Trophoblast cell (in vitro differentiated cells and primary cell): ENCODE results near the gene REX1BD.

ENCODE experiments used
- DNase-seq, 2 donors: peaks; one replicate each; pipeline ENCODE4 v3.0.0-alpha.2; 2016
- H2AFZ ChIP-seq: 2 replicates; pipeline ENCODE4 v1.6.1; 2013; ENCODE audit warnings: low read length, moderate library complexity, mild to moderate bottlenecking; ENCODE audit not compliant: insufficient read depth, poor library complexity
- H2AK5ac ChIP-seq: 2 replicates; pipeline ENCODE4 v1.6.1; 2013; ENCODE audit warnings: mild to moderate bottlenecking, low read length
- H2BK120ac ChIP-seq: 2 replicates; pipeline ENCODE4 v1.6.1; 2013; ENCODE audit warnings: low read length, mild to moderate bottlenecking, moderate library complexity; ENCODE audit not compliant: insufficient read depth, poor library complexity
- H2BK12ac ChIP-seq: 2 replicates; pipeline ENCODE4 v1.6.1; 2013; ENCODE audit warnings: mild to moderate bottlenecking, low read length, moderate library complexity
- H2BK5ac ChIP-seq: 2 replicates; pipeline ENCODE4 v1.6.1; 2013; ENCODE audit warnings: low read length, low read depth, moderate library complexity, mild to moderate bottlenecking; ENCODE audit not compliant: poor library complexity
- H3K14ac ChIP-seq: 2 replicates; pipeline ENCODE4 v1.6.1; 2013; ENCODE audit warnings: mild to moderate bottlenecking, low read length
- H3K18ac ChIP-seq: 2 replicates; pipeline ENCODE4 v1.6.1; 2013; ENCODE audit warnings: mild to moderate bottlenecking, low read length
- H3K23ac ChIP-seq: 2 replicates; pipeline ENCODE4 v1.6.1; 2013; ENCODE audit warnings: low read length
- H3K27ac ChIP-seq: 2 replicates; pipeline ENCODE4 v1.5.1; 2013; ENCODE audit warnings: low read depth, mild to moderate bottlenecking, inconsistent platforms, low read length, moderate library complexity
- H3K27me3 ChIP-seq: 2 replicates; pipeline ENCODE4 v1.6.1; 2013; ENCODE audit warnings: inconsistent platforms, mild to moderate bottlenecking, low read length, moderate library complexity; ENCODE audit not compliant: insufficient read depth
- H3K36me3 ChIP-seq, 2 experiments: 1 replicate in 1 of 2; 2 replicates in 1 of 2; pipeline ENCODE4 v1.6.1; 2013; ENCODE audit warnings: low read length in 2 of 2, mild to moderate bottlenecking in 2 of 2, moderate library complexity in 1 of 2; ENCODE audit not compliant: insufficient read depth in 2 of 2, control insufficient read depth in 1 of 2
- H3K4ac ChIP-seq: 2 replicates; pipeline ENCODE4 v1.6.1; 2013; ENCODE audit warnings: low read depth, mild to moderate bottlenecking, low read length, moderate library complexity
- H3K4me1 ChIP-seq, 2 experiments: 1 replicate in 1 of 2; 2 replicates in 1 of 2; pipeline ENCODE4 v1.6.1; 2013; ENCODE audit warnings: low read length in 2 of 2, mild to moderate bottlenecking in 2 of 2, moderate library complexity in 1 of 2; ENCODE audit not compliant: insufficient read depth in 2 of 2, control insufficient read depth in 1 of 2
- H3K4me2 ChIP-seq: 2 replicates; pipeline ENCODE4 v1.6.1; 2013; ENCODE audit warnings: inconsistent platforms, mild to moderate bottlenecking, low read length, moderate library complexity
- H3K4me3 ChIP-seq: 2 replicates; pipeline ENCODE4 v1.5.1; 2013; ENCODE audit warnings: mild to moderate bottlenecking, low read depth, low read length, inconsistent platforms
- H3K79me1 ChIP-seq: one replicate; pipeline ENCODE4 v1.6.1; 2013; ENCODE audit warnings: low read length
- H3K79me2 ChIP-seq: 2 replicates; pipeline ENCODE4 v1.6.1; 2013; ENCODE audit warnings: low read length, mild to moderate bottlenecking; ENCODE audit not compliant: control insufficient read depth, insufficient read depth, poor library complexity
- H3K9ac ChIP-seq: 2 replicates; pipeline ENCODE4 v1.6.1; 2013; ENCODE audit warnings: mild to moderate bottlenecking, low read length
- H3K9me3 ChIP-seq: 2 replicates; pipeline ENCODE4 v1.6.1; 2013; ENCODE audit warnings: low read depth, mild to moderate bottlenecking, control low read depth, inconsistent platforms, low read length; ENCODE audit not compliant: insufficient read depth
- H4K12ac ChIP-seq: 2 replicates; pipeline ENCODE4 v1.6.1; 2013; ENCODE audit warnings: low read depth, mild to moderate bottlenecking, low read length, moderate library complexity
- H4K8ac ChIP-seq: 2 replicates; pipeline ENCODE4 v1.6.1; 2013; ENCODE audit warnings: low read depth, mild to moderate bottlenecking, low read length, moderate library complexity
- H4K91ac ChIP-seq: one replicate; pipeline ENCODE4 v1.6.1; 2013; ENCODE audit warnings: low read depth, mild to moderate bottlenecking, low read length, moderate library complexity
- WGBS: extraction: QIAGEN DNeasy Blood & Tissue Kit; methylation state at CpG from one replicate; pipeline ENCODE4 v1.1.7; 2013; ENCODE audit warnings: missing lambda C conversion rate; ENCODE audit not compliant: insufficient read length, insufficient coverage; ENCODE audit errors: extremely low coverage; 5-methylcytosine and 5-hydroxymethylcytosine counted together

The REX1BD gene

GRCh38 chr19:18601875-18602274 is 13.3 kb downstream of the REX1BD start:
- no peak overlapping the region for H3K23ac ChIP-seq
- no peak overlapping the region for H3K4me3 ChIP-seq
- WGBS, result no CpG with 5 or more reads among the region's 4 CpGs
- H3K79me1 ChIP-seq, result no peaks in the 10 kb centered on the region
- no peak overlapping the region for H2BK5ac ChIP-seq
- no peak overlapping the region for H4K8ac ChIP-seq
- H2AFZ ChIP-seq, result no peak overlapping the region
- no peak overlapping the region for H2BK120ac ChIP-seq
- no peak overlapping the region for H3K9ac ChIP-seq
- H3K36me3 ChIP-seq, result no peaks in the 10 kb centered on the region
- H3K27ac ChIP-seq, result no peak overlapping the region
- no peak overlapping the region for H3K4ac ChIP-seq
- H3K4me1 ChIP-seq, result peaks cover 0 to 2% of the 10 kb centered on the region in 2 experiments
- H2BK12ac ChIP-seq, result no peak overlapping the region
- no peak overlapping the region for H3K18ac ChIP-seq
- H3K79me2 ChIP-seq, result no peaks in the 10 kb centered on the region
- no peak for DNase-seq
- H2AK5ac ChIP-seq, result no peak overlapping the region
- peaks cover 37% of the 10 kb centered on the region for H3K27me3 ChIP-seq
- H3K9me3 ChIP-seq, result peaks cover 1% of the 10 kb centered on the region
- H3K14ac ChIP-seq, result no peak overlapping the region
- H4K91ac ChIP-seq, result no peak overlapping the region
- H3K4me2 ChIP-seq, result no peak overlapping the region
- H4K12ac ChIP-seq, result no peak overlapping the region

DNA sequence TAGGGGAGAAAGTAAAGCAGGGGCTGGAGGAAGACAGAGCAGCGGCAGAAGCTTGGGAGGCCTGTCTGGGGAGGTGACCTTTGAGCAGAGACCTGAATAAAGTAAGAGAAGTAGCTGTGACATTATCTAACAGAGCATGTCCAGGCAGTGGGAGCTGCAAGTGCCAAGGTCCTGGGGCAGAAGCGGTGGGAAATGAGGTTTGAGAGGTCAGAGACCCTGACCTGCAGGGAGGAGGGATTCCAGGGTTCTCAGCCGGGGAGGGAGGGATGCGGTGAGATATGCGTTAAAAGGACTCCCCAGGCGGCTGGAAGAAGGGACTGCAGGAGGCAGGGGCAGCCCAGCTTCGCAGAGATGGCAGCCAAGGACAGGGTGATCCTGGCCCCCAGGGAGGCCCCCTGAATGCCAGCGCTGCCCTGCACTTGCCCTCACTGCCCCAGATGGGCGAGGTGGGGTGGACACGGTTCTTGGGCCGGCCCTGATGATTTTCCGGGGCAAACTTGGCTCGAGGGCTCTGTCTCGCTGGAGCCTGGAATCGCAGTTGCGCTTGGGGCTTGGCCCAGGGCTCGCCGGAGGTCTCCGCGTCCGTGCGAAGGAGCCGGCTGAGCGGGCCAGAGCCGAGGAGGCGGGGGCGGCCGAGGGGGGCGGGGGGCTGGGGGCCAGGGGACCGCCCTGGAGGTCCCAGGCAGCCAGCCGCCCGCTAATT is 14.8 kb downstream of the REX1BD start:
- H3K14ac ChIP-seq, result no peak overlapping the region
- H2BK12ac ChIP-seq, result no peak overlapping the region
- peak overlapping the region; percentile 18 for H3K9ac ChIP-seq
- peaks cover 0 to 4% of the 10 kb centered on the region in 2 experiments for H3K4me1 ChIP-seq
- no peak overlapping the region for H2AFZ ChIP-seq
- no peak overlapping the region for H4K91ac ChIP-seq
- no peak overlapping the region for H4K12ac ChIP-seq
- H3K4ac ChIP-seq, result no peak overlapping the region
- no peak overlapping the region for H3K27ac ChIP-seq
- no peak overlapping the region for H3K4me3 ChIP-seq
- peak in 1 of 2 donors; percentile 23 for DNase-seq
- H3K27me3 ChIP-seq, result peaks cover 52% of the 10 kb centered on the region
- H3K9me3 ChIP-seq, result no peaks in the 10 kb centered on the region
- no peaks in the 10 kb centered on the region for H3K79me2 ChIP-seq
- no peaks in the 10 kb centered on the region for H3K36me3 ChIP-seq
- no peaks in the 10 kb centered on the region for H3K79me1 ChIP-seq
- H3K4me2 ChIP-seq, result no peak overlapping the region
- H4K8ac ChIP-seq, result no peak overlapping the region
- H2BK5ac ChIP-seq, result no peak overlapping the region
- H3K18ac ChIP-seq, result no peak overlapping the region
- no peak overlapping the region for H2AK5ac ChIP-seq
- H2BK120ac ChIP-seq, result no peak overlapping the region
- H3K23ac ChIP-seq, result no peak overlapping the region
- no CpG with 5 or more reads among the region's 32 CpGs for WGBS

GRCh38 chr19:18603958-18604819 is 15.6 kb downstream of the REX1BD start:
- Histone ChIP-seq H3K23ac (no peak overlapping the region), H3K9me3 (no peaks in the 10 kb centered on the region), H3K4me2 (no peak overlapping the region), H3K36me3 (no peaks in the 10 kb centered on the region), H2BK5ac (no peak overlapping the region), H4K91ac (no peak overlapping the region), H4K8ac (no peak overlapping the region), H4K12ac (no peak overlapping the region), H3K18ac (no peak overlapping the region), H3K4me1 (peaks cover 0 to 4% of the 10 kb centered on the region in 2 experiments), H3K14ac (no peak overlapping the region), H3K4ac (no peak overlapping the region), H3K4me3 (no peak overlapping the region), H3K27ac (no peak overlapping the region), H3K79me1 (no peaks in the 10 kb centered on the region), H2BK120ac (no peak overlapping the region), H3K9ac (no peak overlapping the region), H2BK12ac (no peak overlapping the region), H3K27me3 (peaks cover 59% of the 10 kb centered on the region), H3K79me2 (no peaks in the 10 kb centered on the region), H2AK5ac (no peak overlapping the region), H2AFZ (no peak overlapping the region)
- WGBS, result no CpG with 5 or more reads among the region's 26 CpGs
- DNase-seq, result no peak

- no peak overlapping the region for H3K9ac ChIP-seq
- no peak for DNase-seq
- H2BK12ac ChIP-seq, result no peak overlapping the region
- no peak overlapping the region for H2BK5ac ChIP-seq
- H3K27ac ChIP-seq, result no peak overlapping the region
- H3K4me1 ChIP-seq, result peaks cover 0 to 4% of the 10 kb centered on the region in 2 experiments
- H4K91ac ChIP-seq, result no peak overlapping the region
- H4K12ac ChIP-seq, result no peak overlapping the region
- no peak overlapping the region for H3K18ac ChIP-seq
- H3K79me2 ChIP-seq, result no peaks in the 10 kb centered on the region
- H3K4me2 ChIP-seq, result no peak overlapping the region
- no peak overlapping the region for H2BK120ac ChIP-seq
- H3K23ac ChIP-seq, result no peak overlapping the region
- no CpG with 5 or more reads among the region's 10 CpGs for WGBS
- no peak overlapping the region for H3K4me3 ChIP-seq
- H3K79me1 ChIP-seq, result no peaks in the 10 kb centered on the region
- no peak overlapping the region for H2AK5ac ChIP-seq
- peaks cover 65% of the 10 kb centered on the region for H3K27me3 ChIP-seq
- no peak overlapping the region for H4K8ac ChIP-seq
- no peak overlapping the region for H2AFZ ChIP-seq
- H3K14ac ChIP-seq, result no peak overlapping the region
- no peaks in the 10 kb centered on the region for H3K9me3 ChIP-seq
- no peak overlapping the region for H3K4ac ChIP-seq
- H3K36me3 ChIP-seq, result no peaks in the 10 kb centered on the region
These were observed 16.2 kb downstream of the REX1BD start for GRCh38 chr19:18604820-18605159.
